ENCODE results near the gene PDLIM7. TPM values are rescaled to one million over a fixed set of nuclear protein-coding genes. Genes with fewer than 3 reads are reported as not detected.
"Not testable (repeated sequence)": the region's sequence is repeated elsewhere in the genome, so short reads cannot be mapped to it uniquely, and the experiment has no call there.

The PDLIM7 gene, protein sequence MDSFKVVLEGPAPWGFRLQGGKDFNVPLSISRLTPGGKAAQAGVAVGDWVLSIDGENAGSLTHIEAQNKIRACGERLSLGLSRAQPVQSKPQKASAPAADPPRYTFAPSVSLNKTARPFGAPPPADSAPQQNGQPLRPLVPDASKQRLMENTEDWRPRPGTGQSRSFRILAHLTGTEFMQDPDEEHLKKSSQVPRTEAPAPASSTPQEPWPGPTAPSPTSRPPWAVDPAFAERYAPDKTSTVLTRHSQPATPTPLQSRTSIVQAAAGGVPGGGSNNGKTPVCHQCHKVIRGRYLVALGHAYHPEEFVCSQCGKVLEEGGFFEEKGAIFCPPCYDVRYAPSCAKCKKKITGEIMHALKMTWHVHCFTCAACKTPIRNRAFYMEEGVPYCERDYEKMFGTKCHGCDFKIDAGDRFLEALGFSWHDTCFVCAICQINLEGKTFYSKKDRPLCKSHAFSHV
- total RNA-seq: 10 to 100 TPM; 34.9 to 38.8 TPM

DNA sequence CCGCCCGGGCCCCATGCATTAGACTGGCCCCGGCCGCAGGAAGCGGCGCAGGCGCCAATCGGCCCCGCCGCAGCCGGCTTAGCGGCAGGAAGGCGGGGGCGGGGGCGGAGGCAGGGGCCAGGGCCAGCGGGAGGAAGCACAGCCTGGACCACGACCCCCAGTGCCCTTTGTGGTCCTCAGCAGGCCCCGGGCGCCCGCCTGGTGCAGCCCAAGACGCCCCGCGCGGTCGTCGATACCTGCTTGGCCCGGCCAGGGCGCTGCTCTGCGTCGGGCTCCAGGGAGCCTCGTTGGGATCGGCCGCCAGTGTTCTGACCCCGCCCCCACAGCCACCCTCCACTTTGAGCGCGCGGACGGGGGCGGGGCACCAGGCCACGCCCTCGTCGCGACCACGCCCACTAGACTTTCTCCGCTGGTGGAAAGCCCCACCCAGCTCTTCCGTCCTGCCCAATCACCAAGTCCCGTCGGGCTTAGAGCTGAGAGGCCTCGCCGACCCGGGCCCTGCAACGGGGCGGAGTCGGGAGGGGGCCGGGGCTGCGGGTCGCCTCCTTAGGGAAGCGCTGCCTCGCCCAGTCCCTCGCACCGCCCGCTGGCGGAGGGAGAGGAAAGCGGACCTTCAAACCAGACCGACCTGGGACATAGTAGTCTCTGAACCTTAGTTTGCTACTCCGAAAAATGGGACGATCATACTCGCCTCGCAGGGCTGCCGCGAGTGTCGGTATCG is at the start of gene PDLIM7:
PDLIM7 (minus strand) TSS at position 313 of the 721 bp plus-strand sequence. CDS start 1,092 bp downstream, outside the sequence.
- Mint-ChIP-seq H3K27me3 (no peaks in the 10 kb centered on the region), H3K9me3 (no peaks in the 10 kb centered on the region), H3K4me3 (peak within 1 kb of the TSS; percentile 86), H3K27ac (peak within 1 kb of the TSS; percentile 39), H3K36me3 (ENCODE audit: low read depth) (no peaks in the 10 kb centered on the region), H3K4me1 (peaks cover 16% of the 10 kb centered on the region)
- peak; percentile 87 for ATAC-seq (replicated peaks)

DNA sequence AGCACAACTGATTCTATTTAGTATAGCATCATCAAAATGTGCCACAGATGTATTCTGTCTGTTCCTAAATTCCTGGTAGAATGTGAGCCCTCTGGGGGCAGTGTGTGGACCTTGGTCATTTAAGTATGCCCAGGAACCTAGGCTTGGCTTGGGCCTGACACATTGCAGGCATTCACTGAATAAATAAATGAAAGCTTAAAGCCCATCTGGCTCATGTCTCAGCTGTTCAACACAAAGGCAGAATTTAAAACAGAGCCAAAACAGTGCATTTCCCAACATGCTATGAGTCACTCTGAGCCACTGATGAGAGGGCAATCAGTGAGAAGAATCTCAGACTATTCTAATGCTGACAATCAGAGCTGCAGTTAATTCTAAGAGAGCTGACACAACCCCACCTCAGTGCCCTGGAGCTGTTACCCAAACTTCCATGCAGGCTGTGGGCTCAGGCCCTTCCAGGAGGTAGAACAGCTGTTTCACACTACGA is 48.9 kb upstream of the PDLIM7 start:
- no peaks in the 10 kb centered on the region for H3K27me3 Mint-ChIP-seq
- H3K9me3 Mint-ChIP-seq: no peaks in the 10 kb centered on the region
- H3K36me3 Mint-ChIP-seq (ENCODE audit: low read depth): peaks cover 42% of the 10 kb centered on the region
- no peak overlapping the region for H3K4me3 Mint-ChIP-seq
- peaks cover 10% of the 10 kb centered on the region for H3K4me1 Mint-ChIP-seq
- peak overlapping the region; percentile 7 for H3K27ac Mint-ChIP-seq
- ATAC-seq (replicated peaks): peak; percentile 50

DNA sequence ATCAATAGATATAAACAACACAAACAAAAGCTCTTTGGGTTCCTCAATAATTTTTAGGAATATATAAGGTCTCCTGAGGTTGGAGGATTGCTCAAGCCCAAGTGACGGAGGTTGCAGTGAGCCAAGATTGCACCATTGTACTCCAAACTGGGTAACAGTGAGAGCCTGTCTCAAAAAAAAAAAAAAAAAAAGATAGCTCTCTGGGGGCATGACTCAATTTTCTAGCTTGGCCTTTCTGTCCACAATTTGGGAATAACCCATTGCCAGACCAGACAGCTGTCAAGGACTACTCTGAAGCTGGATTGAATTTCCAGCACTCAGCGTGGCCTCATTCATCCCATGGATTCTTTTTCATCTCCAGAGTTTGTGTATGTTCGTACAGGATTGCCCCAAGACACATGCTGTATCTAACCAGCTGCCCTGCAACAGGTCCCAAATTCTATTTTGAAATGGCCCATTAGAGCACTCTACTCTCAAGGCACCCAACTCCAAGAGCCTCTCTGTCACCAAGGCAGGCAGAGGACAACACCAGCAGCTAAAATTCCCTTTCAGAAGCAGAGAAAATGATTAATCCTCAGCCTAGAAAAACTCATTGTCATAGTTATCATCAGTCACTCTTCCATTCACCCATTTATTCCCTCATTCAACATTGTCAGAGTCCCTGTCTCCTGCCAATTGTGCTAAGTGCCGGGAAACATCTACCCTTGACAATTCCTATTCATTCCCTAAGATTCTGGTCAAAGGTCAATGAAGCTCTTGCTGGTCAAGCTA is 48.3 kb upstream of the PDLIM7 start:
- H3K27ac Mint-ChIP-seq: peak overlapping the region; percentile 7

DNA sequence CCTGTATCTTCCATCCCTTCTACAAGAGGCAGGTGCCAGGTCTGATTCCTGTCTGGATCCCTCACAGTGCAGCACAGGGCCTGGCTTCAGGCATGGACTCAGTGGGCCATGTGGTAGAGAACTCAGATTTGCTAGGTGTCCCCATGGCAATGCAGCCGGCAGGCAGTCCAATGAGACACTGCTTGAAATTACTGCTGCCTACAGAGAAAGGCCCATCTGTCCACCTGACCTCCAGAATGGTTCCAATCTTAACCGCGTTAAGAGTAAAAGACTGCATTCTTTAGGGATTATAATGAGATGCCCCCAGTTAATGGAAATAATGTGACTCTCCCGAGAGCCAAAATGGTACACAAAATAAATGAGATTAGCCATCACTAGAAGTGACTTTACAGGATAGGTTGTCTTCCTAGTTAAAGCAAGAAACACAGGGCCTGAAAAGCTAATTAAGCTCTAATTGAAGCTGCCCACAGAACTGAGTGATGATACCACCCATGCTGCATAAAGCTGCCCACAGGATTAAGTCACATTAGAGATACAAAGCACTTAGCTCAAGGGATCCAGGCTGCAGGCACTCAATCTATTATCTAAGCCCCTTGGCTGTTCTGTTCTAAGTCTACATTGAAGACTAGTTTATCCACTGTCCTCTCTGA is 45.5 kb upstream of the PDLIM7 start:
- H3K27ac Mint-ChIP-seq: peak overlapping the region; percentile 28
- no peaks in the 10 kb centered on the region for H3K27me3 Mint-ChIP-seq
- H3K9me3 Mint-ChIP-seq: no peaks in the 10 kb centered on the region
- peaks cover 51% of the 10 kb centered on the region for H3K36me3 Mint-ChIP-seq (ENCODE audit: low read depth)
- H3K4me3 Mint-ChIP-seq: no peak overlapping the region
- peaks cover 14% of the 10 kb centered on the region for H3K4me1 Mint-ChIP-seq
- no peak for ATAC-seq (replicated peaks)

More for the DNA sequence above, 48.3 kb upstream of the PDLIM7 start:
- no peaks in the 10 kb centered on the region for H3K9me3 Mint-ChIP-seq
- ATAC-seq (replicated peaks): no peak
- no peaks in the 10 kb centered on the region for H3K27me3 Mint-ChIP-seq
- peaks cover 13% of the 10 kb centered on the region for H3K4me1 Mint-ChIP-seq
- peaks cover 41% of the 10 kb centered on the region for H3K36me3 Mint-ChIP-seq (ENCODE audit: low read depth)
- H3K4me3 Mint-ChIP-seq: no peak overlapping the region

DNA sequence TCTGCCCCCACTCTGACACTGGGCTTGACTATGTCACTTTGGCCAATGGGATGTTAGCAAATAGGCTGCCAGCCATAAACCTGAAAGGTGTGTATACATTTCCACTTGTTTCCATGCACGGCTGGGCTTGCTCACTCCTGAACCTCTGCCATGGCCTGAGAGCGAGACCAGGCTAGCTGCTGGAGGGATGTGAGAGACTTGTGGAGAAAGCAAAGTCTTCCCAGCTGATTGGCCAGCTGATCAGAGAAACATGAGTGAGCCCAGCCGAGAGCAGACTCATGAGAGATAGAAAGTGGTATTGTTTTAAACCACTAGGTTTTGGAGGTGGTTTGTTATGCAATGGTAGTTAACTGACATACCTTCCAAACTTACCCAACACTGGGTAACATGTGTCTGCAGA is 43.0 kb upstream of the PDLIM7 start:
- peaks cover 14% of the 10 kb centered on the region for H3K4me1 Mint-ChIP-seq

DNA sequence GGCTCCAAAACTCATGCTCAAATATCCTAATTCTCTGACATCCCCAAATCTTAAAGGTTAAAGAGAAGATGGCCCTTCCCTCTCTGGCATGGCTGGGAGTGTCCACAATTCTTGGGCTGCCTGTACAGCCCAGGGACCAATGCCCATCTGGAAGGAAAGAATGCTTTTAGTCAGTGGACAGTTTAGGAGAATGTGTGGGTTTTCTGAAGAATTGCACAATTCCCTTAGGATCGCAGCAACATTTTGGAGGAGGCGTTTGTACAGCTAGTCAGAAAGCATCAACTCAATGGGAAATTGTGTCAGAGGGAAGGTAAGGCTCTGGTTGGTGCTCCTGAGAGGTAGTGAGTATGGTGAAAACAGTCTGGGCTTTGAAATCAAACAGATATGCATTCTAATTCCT is 42.0 kb upstream of the PDLIM7 start:
- no peaks in the 10 kb centered on the region for H3K9me3 Mint-ChIP-seq
- H3K4me3 Mint-ChIP-seq: no peak overlapping the region
- no peak overlapping the region for H3K27ac Mint-ChIP-seq
- no peak for ATAC-seq (replicated peaks)
- peaks cover 14% of the 10 kb centered on the region for H3K4me1 Mint-ChIP-seq
- no peaks in the 10 kb centered on the region for H3K27me3 Mint-ChIP-seq
- H3K36me3 Mint-ChIP-seq (ENCODE audit: low read depth): peaks cover 66% of the 10 kb centered on the region

More for the DNA sequence above, 43.0 kb upstream of the PDLIM7 start:
- Mint-ChIP-seq H3K27ac (no peak overlapping the region), H3K4me3 (no peak overlapping the region), H3K36me3 (ENCODE audit: low read depth) (peaks cover 57% of the 10 kb centered on the region), H3K9me3 (no peaks in the 10 kb centered on the region), H3K27me3 (no peaks in the 10 kb centered on the region)
- no peak for ATAC-seq (replicated peaks)

DNA sequence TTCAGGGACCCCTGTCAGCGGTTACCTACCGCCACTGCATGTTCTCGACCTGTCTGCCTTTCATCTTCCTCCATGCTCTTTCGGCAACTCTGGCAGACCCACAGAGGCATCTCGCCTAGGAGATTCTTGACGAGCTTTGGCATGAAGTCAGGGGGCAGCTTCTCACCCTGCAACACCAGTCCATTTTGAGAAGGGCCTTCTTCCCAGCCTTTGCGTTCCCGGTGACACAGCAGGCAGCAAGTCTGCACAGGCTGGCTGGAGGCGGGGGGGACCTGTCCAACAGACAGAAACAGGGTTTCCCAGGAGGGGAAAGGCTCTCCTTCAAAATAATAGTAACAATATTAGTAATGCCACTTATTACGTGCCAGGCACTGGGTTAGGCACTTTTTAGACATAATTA is 41.5 kb upstream of the PDLIM7 start:
- Mint-ChIP-seq H3K4me3 (no peak overlapping the region), H3K27me3 (no peaks in the 10 kb centered on the region), H3K4me1 (peaks cover 14% of the 10 kb centered on the region), H3K9me3 (no peaks in the 10 kb centered on the region), H3K36me3 (ENCODE audit: low read depth) (peaks cover 68% of the 10 kb centered on the region), H3K27ac (no peak overlapping the region)
- ATAC-seq (replicated peaks): no peak

DNA sequence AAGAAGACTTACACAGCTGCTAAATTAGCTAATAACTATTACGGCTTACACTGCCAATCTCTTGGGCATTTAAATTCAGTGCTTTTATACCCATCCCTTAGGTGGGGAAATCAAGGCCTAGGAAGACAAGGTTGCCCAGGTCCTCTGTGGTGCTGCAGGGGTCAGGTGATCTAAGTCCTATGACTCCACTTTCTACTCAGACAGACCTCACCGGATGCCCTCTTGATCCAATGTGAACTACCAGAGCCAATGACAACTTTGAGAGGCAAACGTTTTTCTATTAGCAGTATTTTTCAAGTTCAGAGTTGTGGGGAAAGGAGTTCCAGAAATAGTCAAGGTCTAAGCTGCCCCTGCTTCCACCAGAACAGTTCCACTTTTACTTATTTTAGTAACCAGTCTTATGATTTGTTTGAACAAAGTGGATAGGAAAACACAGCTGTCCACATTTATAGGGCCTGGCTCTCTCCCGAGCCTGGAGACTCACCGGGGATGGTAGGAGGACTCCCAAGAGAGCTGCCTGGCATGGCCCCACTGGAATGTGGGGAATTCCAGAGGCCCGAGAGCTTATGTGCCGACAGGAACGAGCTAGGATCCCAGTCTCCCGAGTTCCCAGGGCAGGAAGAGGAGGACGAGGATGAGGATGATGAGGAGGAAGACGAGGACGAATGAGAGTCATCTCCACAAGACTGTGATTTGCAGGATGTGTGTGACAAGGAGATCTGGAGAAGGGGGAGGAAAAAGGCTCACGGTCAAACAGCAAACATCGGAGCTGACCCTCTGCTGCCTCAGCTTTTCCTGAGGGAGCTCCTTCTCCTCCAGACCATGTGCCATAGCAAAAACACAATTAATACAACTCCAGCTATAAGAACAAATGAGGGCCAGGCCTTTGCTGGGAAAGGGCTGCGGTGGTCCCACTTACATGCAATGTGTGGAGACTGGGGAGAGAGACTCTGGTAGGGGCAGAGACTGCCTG is 40.3 kb upstream of the PDLIM7 start:
- ATAC-seq (replicated peaks): no peak
- Mint-ChIP-seq H3K27ac (peak overlapping the region; percentile 36), H3K27me3 (no peaks in the 10 kb centered on the region), H3K4me3 (no peak overlapping the region), H3K9me3 (no peaks in the 10 kb centered on the region), H3K4me1 (peaks cover 9% of the 10 kb centered on the region), H3K36me3 (ENCODE audit: low read depth) (peaks cover 76% of the 10 kb centered on the region)

DNA sequence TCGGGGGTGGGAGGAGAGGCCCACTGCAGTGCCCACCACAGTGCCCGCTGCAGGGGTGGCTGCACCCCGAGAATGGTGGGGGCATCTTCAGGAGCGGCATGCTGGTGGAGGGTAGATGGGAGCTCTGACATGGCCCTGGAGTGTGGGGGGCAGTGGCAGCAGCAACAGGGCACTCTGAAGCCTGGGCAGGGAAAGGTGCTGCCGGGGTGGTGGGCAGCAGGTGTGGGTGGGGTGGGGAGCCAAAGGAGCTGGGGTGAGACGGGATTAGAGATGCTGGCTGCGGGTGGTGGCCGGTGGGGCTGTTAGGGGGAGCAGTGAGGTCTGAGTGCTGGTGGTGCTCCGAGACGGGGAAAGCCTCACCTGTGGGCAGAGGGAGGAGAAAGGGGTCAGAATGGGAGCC is 39.0 kb upstream of the PDLIM7 start:
- H3K27ac Mint-ChIP-seq: no peak overlapping the region
- peaks cover 8% of the 10 kb centered on the region for H3K4me1 Mint-ChIP-seq
- H3K27me3 Mint-ChIP-seq: no peaks in the 10 kb centered on the region
- ATAC-seq (replicated peaks): no peak
- no peak overlapping the region for H3K4me3 Mint-ChIP-seq
- H3K36me3 Mint-ChIP-seq (ENCODE audit: low read depth): peaks cover 81% of the 10 kb centered on the region
- no peaks in the 10 kb centered on the region for H3K9me3 Mint-ChIP-seq

DNA sequence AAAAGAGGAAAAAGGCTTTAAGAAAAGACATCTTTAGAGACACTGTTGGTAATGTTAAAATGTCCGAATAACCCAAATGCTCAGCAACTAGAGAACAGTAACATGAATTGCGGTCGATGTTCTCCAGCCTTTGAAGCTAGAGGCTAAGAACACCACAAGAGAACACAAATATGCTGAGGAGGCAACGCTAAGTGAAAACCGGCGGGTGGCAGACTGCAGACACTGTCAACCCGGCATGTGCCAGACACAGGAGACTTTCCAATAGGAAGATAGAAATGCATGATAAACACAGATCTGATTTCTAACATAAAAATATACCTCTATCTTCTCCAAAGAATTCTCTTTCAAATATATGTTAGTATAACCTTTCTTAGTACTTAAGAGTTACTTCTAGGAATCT is 37.7 kb upstream of the PDLIM7 start:
- Mint-ChIP-seq H3K27me3 (no peaks in the 10 kb centered on the region), H3K36me3 (ENCODE audit: low read depth) (peaks cover 80% of the 10 kb centered on the region), H3K27ac (no peak overlapping the region), H3K4me3 (no peak overlapping the region), H3K9me3 (no peaks in the 10 kb centered on the region), H3K4me1 (peaks cover 3% of the 10 kb centered on the region)
- no peak for ATAC-seq (replicated peaks)

DNA sequence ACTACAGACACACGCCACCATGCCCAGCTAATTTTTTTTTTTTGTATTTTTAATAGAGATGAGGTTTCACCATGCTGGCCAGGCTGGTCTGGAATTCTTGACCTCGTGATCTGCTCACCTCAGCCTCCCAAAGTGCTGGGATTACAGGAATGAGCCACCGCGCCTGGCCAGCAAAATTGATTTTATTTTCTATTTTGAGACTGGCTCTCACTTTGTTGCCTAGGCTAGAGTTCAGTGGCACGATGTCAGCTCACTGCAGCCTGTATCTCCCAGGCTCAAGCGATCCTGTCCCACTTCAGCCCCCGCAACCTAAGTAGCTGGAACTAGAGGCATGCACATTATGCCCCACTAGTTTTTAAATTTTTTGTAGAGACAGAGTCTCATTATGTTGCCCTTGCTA is 37.0 kb upstream of the PDLIM7 start:
- not testable (repeated sequence) for ATAC-seq (replicated peaks); H3K27ac Mint-ChIP-seq; H3K27me3 Mint-ChIP-seq; H3K4me3 Mint-ChIP-seq; H3K9me3 Mint-ChIP-seq; H3K4me1 Mint-ChIP-seq
- peaks cover 81% of the 10 kb centered on the region for H3K36me3 Mint-ChIP-seq (ENCODE audit: low read depth)

DNA sequence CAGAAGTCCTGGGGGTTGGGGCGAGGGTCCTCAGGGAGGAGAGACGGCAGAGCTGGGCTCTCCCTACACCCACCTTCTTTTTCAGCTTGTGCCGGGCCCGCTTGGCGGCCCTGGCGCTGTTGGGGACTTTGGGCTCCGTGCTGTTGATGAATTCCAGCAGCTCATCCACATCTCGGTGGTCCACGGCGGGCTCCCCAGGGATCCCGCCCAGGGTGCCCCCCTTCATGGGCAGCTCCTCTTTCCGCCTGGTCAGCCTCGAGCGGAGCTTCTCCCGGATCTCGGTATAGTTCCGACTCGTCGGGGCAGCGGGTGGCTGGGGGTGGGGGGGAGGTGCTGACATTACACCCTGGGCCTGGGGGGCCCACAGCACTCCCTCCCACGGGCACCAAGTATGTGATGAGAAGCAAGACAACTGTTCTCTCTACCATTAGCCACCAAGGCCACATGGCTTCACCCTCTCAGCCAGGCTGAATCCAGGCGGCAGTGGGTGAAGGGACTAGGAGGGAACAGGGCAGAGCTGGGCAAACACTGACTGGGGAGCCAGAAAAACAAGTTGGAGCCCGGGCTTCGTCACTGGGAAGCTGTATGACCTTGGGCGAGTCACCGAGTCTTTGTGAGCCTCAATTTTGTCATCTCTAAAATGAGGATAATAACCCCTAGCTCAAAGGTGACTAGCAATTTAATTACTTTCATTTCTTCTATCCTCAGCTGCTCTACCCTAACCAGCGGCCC is 34.0 kb upstream of the PDLIM7 start:
- no peak for ATAC-seq (replicated peaks)
- no peaks in the 10 kb centered on the region for H3K9me3 Mint-ChIP-seq
- peaks cover 3% of the 10 kb centered on the region for H3K4me1 Mint-ChIP-seq
- H3K27ac Mint-ChIP-seq: peak overlapping the region; percentile 17
- H3K4me3 Mint-ChIP-seq: no peak overlapping the region
- H3K27me3 Mint-ChIP-seq: no peaks in the 10 kb centered on the region
- H3K36me3 Mint-ChIP-seq (ENCODE audit: low read depth): peaks cover 52% of the 10 kb centered on the region
